HG03432 (cell line): ENCODE data around the gene HBG1.
A peak's percentile ranks its signal among the peaks of the same experiment; 100 is the strongest.
"Not testable (repeated sequence)": the region's sequence is repeated elsewhere in the genome, so short reads cannot be mapped to it uniquely, and the experiment has no call there.

Experiments
- ATAC-seq: cut with Tn5 transposase; IDR thresholded peaks from one replicate; pipeline ENCODE4 v1.9.1; 2021; ENCODE audit warnings: mild to moderate bottlenecking, moderate library complexity; ENCODE audit not compliant: unreplicated experiment

HBG1 gene

DNA sequence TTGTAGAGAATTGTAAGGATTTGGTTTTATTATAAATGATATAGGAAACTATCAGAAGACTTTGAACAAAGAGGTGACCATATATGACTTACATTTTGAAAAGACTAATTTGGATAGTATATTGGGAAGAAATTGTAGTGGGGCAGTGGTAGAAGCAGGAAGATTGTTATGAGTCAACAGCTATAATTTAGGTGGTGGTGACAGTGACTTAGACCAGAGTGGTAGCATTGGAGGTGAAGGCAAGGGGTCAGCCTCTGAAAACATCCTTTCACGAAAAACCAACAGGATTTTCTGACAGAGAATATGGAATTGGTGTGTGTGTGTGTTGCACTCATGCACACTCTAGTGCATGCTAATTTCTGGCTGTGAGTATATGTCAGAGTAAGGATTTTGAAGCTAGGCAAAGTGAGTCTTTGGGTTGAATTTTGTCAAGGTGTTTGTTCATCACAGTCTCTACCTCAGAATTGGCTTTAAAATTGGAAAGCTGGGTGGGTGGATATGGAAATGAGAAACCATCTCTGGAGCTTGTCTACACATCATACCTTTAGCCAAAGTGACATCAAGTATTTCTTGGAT lies 28.2 kb upstream of the HBG1 start:
- peak; percentile 41 for ATAC-seq

DNA sequence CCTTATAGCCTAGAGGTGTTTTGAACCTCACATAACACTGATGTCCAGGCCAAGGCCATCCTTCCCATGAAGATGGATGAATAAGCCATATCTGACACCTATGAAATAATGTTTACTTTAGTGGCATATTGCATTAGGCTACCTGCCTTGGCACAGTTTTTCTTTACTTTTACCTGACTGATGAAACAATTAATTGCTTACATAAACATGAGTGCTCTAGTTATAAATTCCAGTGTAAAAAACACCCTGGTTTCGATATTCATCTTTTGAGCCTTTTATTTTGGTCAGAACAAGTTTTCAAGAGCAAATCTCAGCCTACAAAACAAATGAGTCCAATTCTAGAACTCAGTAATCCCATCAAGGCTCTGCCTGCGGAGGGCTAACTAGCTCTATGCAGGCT lies 27.0 kb upstream of the HBG1 start:
- ATAC-seq: no peak

DNA sequence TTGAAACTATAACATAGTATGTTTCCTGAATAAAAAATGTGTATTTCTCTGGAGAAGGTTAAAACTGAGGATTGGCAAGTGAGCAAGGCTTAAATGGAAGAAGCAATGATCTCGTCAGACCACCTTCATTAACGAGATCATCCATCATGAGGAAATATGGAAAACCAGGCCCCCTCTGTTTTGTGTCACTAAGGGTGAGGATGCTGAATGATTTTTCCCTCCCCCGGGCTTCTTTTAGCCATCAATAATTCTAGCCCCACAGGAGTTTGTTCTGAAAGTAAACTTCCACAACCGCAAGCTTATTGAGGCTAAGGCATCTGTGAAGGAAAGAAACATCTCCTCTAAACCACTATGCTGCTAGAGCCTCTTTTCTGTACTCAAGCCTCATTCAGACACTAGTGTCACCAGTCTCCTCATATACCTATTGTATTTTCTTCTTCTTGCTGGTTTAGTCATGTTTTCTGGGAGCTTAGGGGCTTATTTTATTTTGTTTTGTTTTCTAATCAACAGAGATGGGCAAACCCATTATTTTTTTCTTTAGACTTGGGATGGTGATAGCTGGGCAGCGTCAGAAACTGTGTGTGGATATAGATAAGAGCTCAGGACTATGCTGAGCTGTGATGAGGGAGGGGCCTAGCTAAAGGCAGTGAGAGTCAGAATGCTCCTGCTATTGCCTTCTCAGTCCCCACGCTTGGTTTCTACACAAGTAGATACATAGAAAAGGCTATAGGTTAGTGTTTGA lies 25.9 kb upstream of the HBG1 start:
- no peak for ATAC-seq

DNA sequence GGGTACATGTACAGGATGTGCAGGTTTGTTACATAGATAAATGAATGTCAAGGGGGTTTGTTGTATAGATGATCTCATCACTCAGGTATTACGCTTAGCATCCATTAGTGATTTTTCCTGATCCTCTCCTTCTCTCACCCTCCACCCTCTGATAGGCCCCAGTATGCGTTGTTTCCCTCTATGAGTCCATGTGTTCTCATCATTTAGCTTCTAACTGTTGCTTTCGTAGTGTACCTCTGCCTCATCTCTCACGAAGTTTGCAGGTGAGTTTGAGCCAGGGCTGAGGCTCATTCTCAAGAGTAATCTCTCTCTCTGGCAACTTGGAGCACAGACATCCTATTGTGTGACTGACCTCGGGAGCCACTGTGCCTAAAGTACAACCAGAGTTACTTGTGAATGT lies 24.7 kb upstream of the HBG1 start:
- no peak for ATAC-seq

DNA sequence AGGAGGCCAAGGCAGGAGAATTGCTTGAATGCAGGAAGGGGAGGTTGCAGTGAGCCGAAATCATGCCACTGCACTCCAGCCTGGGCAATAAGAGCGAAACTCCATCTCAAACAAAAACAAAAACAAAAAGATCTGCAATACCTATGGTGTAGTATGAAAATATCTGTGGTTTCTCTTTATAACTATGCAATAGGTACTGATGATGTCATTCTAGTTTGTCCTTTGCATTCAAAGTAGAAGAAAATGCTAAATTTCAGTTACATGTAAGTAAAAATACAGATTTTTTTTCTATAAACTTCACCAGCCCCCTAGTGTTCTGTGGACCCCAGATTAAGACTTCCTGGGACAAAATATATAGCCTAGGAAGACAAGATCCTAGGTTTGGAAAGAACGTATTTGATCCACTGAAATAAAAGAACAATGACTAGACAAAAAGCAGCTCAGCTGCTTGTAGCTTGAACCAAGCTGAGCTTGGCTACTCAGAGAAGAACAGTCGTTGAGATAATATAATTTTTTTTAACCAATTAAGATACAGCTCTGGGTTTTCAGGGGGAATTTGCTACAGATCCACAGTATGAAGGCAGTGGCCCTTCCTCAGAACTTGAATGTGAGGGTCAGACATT lies 22.8 kb upstream of the HBG1 start:
- ATAC-seq: no peak

DNA sequence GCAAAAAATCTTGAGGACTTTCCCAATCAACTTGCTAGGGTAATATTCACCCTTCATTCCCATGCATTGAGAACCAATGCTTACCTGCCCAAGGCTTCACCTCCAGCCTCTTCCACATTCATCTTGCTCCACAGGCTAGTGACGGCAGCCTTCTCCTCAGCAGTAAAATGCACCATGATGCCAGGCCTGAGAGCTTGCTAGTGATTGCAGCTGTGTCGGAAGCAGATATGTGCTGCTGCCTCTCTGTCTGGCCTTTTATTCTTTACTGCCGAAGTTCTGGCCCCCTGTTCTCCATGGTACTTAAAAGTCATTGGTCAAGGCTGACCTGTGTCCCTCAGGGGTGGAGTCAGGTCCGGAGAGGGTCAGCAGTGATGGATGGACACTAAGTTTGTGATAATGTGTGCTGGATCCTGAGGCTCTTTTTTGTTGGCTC lies 20.1 kb upstream of the HBG1 start, which contains the start of gene HBE1:
Gene HBE1, minus strand, starts transcription at position 231 of the 433 bp plus-strand sequence. Its CDS starts 55 bp downstream, at position 176.
- no peak for ATAC-seq

DNA sequence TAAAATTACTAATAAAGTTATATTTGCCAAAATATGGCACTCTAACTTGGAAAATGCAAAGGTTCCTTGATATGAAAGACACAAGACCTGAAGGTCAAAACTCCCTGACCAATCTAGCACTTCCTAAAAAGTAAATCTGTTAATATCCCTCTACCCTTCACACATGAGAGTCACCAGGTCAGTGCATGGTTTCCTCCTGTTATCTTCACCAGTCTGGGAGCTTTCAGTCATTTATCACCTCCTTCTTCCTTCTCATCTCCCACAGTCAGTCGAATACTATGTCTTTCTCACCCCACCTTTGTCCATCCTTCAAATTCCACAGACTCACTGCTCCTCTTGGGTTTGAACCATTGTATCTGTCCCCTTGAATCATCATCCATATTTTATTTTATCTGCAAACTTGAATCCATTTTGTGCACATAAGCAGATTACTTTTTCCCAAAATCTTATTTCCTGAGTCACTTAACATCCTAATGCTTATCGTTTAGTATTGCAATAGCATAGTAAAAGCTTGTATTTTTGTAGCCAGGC lies 17.4 kb upstream of the HBG1 start:
- ATAC-seq: no peak

DNA sequence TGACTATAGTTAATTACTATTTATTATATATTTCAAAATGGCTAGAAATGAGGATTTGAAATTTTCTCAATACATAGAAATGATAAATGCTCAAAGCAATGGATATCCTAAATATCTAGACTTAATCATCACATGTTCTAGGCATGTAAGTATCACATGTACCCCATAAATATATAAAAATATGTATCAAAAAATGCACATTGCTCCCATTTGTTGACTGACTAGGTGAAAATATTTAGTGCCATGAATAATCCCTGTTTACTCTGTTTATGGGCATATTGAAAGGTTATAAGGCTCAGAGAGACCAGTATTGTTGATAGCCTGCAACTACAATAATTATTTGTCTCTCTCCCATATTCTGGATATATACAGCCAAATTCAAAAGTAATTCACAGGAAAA lies 17.0 kb upstream of the HBG1 start:
- no peak for ATAC-seq

DNA sequence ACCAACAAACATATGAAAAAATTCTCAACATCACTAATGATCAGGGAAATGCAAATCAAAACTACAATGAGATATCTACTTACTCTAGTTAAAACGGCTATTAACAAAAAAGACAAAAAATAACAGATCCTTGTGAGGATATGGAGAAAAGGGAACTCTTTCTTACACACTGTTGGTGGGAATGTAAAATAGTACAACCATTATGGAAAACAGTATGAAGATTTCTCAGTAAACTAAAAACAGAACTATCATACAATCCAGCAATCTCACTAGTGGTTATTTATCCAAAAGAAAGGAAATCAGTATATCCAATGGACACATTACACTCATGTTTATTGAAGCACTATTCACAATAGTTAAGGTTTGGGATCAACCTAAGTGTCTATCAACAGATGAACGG lies 16.2 kb upstream of the HBG1 start:
- ATAC-seq: no peak

DNA sequence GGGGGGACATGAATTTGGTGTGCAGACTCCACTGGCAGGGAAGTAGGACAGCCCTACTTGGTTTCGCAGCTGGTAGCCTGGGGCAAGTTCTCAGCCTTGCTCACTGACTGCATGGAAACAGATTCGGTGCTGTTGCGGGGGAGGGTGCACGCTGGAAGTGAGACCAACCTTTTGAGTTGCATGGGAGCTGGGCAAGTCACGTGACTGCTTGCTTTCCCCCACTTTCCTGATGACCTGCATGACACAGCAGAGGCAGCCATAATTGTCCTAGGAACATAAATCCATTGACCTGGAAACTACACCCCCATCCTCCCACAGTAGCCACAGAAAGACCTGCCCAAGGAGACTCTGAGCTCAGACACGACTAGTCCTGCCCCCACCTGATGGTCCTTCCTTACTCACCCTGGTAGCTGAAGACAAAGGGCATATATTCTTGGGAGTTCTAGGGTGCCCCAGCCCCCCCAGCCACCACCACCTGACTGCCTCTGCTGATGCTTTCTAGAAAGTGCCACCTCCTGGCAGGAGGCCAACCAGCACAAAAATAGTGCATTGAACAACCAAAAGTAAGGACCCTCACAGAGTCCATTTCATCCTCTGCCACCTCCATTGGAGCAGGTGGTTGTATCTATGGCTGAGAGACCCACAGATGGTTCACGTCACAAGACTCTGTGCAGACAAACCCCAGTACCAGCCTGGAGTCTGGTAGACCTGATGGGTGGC lies 9.0 kb upstream of the HBG1 start:
- no peak for ATAC-seq

DNA sequence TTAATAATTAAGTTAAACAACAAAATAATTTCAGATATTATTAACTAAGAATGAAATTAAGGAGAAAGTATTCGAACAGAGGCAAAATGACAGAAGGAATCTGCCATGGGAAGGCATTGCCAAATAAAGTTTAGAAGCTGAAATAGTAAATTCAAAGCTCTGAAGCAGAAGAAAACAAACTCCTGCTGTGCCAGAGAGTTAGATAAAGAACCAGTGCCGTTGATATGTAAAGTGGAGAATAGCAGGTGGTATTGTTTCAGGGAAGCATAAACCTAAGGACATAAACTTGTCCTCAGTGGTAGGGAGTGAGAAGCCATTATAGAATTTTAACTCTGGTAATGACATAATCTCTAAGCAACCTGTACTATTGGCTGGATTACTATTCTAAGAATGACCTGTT lies 7.6 kb upstream of the HBG1 start:
- no peak for ATAC-seq

DNA sequence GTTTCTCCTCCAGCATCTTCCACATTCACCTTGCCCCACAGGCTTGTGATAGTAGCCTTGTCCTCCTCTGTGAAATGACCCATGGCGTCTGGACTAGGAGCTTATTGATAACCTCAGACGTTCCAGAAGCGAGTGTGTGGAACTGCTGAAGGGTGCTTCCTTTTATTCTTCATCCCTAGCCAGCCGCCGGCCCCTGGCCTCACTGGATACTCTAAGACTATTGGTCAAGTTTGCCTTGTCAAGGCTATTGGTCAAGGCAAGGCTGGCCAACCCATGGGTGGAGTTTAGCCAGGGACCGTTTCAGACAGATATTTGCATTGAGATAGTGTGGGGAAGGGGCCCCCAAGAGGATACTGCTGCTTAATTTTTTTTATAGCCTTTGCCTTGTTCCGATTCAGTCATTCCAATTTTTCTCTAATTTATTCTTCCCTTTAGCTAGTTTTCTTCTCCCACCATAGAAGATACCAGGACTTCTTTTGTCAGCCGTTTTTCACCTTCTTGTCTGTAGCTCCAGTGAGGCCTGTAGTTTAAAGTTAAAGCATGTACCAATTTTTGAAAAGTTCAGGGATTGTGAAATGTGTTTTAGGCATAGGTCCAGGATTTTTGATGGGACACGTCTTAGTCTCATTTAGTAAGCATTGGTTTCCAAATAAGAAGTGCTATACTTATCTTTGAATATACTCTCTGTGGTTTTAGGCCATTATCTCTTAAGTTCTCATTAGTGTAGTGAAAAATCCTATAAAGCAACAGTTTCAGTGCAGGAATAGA lies 5.2 kb upstream of the HBG1 start, which contains the start of gene HBG2:
Gene HBG2, minus strand, starts transcription at position 136 of the 768 bp plus-strand sequence. Its CDS starts 53 bp downstream, at position 83.
- ATAC-seq: not testable (repeated sequence)

DNA sequence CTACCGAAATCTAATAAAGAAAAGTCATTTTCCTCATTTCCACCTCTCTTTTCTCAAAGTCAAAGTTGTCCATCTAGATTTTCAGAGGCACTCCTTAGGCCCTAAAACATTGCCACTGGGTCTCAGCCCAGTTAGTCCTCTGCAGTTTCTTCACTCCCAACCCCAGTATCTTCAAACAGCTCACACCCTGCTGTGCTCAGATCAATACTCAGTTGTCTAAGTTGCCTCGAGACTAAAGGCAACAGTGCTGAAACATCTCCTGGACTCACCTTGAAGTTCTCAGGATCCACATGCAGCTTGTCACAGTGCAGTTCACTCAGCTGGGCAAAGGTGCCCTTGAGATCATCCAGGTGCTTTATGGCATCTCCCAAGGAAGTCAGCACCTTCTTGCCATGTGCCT lies 4.4 kb upstream of the HBG1 start:
- not testable (repeated sequence) for ATAC-seq

DNA sequence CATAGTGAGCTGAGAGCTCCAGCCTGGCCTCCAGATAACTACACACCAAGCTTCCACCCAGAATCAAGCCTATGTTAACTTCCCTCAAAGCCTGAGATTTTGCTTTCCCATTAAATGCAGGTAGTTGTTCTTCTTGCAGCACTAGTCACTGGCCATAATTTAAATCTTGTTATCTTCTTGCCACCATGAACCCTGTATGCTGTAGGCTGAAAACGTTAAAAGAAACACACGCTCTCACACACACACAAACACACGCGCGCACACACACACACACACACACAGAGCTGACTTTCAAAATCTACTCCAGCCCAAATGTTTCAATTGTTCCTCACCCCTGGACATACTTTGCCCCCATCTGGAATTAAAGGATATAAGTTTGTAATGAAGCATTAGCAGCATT lies 3.8 kb upstream of the HBG1 start:
- ATAC-seq: not testable (repeated sequence)

DNA sequence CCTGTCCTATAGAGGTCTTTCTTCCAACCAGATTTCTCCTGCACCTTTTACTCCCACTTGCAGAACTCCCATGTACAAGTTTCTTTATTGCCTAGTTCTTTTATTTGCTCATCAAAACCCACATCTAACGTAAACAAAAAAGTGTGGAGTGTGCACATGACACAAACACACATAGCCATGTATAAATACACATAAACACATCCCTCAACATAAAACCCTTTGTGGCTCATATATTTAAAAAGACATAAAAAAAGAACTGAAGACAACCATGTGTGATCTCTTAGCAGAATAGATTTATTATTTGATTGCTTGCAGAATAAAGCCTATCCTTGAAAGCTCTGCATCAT lies 3.2 kb upstream of the HBG1 start:
- ATAC-seq: no peak

DNA sequence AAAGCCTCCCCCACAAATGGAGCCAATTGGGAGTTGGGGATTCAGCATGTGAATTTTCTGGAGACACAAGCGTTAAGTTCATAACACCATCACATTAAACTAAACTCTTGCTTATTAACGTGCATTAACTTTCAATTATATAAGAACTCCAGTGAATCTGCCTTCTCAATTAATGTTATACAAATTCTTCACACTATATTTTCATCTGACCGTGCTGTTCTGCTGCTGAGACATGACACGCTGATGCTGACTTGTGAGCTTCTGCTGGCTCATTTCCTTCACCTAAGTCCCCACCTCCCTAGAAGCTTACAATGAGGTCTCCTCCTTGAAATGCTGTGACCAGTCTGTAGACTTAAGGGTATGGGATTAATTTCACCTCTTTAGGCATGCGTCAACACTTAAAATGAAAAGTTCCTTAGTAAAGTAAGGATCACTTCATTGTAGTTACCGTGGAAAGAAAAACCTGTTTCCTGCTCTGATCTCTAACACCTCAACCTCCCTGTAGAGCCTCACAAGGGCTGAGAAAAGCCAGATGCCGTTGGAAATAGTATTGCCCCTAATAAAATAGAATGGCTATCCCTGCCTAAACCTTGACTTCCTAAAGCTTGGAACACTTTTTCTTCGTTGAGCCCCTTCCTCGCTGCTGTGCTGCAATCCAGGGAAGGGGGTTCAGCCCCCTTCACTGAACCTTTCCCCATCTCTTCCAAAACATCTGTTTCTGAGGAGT lies 2.7 kb upstream of the HBG1 start:
- no peak for ATAC-seq

DNA sequence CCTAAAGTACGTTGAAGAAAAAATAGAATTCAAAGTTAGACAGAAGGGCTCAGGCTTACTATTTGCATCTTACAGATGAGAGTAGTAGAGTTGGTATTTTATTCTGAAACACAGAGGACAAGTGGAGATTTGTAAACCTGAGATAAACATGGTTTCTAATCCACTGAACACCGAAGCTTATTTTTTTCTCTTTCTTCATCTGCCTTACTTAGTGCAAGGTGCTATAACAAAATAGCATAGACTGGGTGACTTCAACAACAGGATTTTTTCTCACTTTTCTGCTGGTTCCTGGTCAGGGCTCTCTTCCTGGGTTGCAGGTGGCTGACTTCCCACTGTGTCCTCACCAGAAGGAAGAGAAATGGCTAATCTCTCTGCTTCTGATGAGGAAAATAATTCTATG lies 2.1 kb upstream of the HBG1 start:
- ATAC-seq: no peak

DNA sequence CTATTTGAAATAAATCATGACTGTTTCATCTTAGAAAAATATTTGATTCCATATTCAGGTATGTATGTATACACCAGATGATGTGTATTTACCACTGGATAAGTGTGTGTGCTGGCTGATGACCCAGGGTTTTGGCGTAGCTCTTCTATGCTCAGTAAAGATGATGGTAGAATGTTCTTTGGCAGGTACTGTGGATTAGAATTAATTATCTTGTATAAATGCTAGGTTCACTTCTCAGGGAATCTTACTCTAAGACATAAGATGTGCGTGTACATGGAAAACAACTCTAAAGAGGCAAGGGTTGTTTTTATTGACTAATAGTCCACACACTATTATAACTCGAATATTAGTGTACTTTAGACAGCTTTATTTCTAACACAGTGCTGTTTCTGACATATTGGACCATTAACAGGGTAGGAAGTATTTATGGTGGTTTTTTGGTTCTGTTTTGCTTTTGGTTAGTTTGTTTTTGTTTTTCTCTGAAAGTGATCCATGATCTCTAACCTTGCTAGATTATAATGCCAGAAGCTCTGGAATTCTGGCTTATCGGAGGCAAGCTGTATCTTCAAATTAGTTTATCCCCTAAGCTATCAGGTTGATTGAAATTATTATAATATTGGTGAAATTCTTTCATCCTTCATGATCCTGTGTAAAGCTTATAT lies 1.0 kb upstream of the HBG1 start:
- no peak for ATAC-seq

DNA sequence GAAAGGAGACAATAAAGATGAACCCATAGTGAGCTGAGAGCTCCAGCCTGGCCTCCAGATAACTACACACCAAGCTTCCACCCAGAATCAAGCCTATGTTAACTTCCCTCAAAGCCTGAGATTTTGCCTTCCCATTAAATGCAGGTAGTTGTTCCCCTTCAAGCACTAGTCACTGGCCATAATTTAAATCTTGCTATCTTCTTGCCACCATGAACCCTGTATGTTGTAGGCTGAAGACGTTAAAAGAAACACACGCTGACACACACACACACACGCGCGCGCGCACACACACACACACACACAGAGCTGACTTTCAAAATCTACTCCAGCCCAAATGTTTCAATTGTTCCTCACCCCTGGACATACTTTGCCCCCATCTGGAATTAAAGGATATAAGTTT lies 1.2 kb downstream of the HBG1 start:
- ATAC-seq: not testable (repeated sequence)
